ENCODE data around the gene RAB6A. TPM values are rescaled to one million over a fixed set of nuclear protein-coding genes. Genes with fewer than 3 reads are reported as not detected.
A peak's percentile ranks its signal among the peaks of the same experiment; 100 is the strongest.

The RAB6A gene
- total RNA-seq, 1 donor from 2014 or later: 356 TPM

DNA sequence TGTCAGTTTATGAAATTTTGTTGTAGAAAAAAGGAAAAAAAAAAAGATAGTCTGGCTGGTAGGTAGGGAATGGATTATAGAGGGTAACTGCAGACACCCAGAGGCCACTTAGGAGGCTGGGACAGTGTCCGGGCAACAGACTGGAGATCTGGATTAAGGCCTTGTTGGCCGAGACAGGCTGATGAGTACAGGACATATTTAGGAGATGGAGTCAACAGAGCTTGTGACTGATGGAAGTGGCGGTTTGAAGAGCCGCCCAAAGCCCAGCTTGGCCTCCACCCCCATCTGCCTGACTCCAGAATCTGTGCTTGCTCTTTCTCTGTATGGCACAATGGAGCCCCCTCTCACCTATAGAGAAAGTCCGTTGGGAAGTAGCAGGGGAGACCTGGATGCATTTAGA, 106.9 kb downstream of the RAB6A start:
- no peak for DNase-seq

DNA sequence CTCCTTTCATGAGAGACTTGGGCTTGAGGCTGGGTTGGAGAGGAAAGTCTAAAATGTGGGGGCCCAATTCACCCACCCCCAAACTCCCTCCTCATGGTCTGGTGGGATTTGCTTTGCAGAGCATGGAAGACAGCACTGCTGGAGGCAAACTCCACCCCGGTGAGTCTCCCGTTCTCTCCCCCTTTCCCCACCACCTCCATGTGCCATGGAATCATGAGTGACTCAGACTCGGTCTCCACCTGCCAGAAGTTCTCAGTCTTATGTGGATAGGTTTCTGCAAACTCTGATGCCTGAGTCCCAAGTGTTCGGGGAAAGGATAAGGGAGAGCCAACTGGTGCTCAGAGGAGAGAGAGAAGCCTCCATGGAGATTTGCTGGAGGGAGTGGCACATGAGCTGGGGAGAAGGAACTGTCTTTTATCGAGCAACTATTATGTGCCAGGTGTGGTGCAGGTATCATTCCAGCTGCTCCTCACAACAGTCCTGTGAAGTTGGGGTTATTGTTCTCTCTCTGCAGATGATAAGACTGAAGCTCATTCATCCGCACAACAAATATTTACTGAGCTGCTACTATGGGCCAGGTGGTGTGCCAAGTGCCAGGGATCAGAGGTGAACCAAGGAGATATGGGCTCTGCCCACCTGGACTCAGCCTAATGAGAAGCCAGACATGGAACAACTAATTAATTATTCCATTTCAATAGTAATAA, 107.9 kb downstream of the RAB6A start:
- DNase-seq: no peak

DNA sequence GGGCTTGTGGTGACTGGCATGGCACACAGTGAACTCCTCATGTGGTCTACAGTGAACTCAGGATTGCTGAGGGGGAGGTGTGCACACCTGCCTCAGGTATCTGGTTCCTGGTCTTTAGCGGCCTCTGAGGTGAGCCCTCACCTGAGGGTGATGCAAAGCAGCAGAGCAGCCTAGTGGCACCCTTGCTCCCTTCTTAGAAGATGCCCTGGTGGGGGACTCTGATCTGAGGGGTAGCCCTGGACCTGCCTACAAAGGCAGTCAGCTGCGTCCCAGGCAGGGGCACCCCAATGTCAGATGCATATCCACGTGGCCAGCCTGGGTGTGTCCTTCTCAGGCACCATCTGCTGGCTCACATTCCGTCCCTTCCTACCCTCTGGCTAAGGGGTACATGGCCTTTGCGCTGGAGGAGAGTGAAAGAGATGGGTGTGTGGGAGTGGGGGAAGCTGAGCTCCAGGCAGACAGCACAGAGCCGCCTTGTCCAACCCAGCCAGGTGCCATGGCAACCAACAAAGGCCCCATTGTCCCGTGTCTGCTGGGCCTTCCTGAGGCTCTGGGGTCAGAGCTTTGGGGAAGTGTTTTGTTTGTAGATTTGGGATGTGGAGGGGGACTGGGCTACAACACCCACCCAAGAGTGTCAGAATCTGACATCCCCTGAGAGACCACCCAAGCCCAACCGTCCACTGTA, 108.7 kb downstream of the RAB6A start:
- peak; percentile 78 for DNase-seq

DNA sequence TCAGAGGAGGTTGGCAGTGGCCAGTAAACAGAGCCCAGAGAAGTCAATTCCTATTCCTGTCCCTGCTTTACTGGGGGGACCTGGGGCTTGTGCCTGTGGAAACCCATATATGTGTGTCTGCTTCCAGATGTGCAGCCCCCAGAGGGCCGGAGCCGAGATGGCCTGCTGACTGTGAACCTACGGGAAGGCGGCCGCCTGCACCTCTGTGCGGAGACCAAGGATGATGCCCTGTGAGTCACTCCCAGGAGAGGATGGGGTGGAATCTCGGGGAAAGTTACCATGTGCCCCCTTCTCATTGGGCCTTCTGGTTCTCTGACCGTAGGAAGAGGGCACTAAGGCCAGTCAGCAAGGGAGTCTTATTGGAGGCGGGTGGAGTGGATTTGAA, 109.2 kb downstream of the RAB6A start:
- no peak for DNase-seq

DNA sequence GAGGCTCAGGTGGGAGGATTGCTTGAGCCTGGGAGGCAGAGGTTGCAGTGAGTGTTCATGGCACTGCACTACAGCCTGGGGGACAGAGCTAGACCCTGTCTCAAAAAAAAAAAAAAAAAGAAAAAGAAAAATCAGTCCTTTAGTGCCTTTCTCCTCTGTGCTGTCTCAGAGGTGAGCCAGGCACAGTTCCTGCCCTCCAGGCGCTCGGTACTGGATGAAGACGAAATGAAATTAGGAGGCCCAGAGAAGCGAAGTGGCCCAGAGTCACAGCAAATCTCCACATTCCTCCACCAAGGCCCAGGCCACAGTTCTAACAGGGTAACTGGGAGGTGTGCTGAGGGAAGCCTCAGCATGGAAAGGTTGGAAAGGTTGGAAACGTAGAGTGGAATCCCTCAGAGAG, 109.6 kb downstream of the RAB6A start:
- no peak for DNase-seq

DNA sequence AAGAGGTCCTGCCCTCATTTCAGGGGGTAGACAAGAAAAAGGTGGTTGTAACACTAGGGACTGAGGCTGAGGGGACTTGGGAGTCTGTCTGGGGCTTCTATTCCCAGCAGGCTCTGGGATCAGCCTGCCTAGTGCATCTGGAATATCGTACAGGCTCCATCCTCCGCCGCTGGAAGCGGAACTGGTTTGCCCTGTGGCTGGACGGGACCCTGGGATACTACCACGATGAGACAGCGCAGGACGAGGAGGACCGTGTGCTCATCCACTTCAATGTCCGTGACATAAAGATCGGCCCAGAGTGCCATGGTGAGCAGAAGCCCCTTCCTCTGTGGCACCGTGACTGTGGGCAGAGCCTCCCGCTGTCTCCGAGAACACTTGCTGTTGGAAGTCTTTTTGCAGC, 110.5 kb downstream of the RAB6A start:
- DNase-seq: no peak

DNA sequence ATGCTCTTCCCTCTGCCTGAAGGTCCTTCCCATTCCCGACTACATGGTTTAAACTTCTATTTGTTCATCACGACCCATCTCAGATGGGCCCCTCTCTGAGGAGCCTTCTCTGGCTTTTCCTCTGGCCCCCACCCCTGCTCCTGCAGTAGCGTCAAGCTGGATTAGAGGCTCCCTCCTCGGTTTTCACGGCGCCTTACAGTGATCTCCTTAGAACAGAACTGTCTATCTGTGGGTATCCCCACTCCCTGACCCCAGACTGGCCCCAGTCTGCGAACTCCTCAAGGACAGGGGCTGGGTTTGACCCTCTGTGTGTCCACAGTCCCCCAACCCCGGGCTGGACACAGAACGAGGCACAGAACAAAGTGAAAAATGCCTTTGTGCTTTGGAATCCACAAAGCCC, 111.7 kb downstream of the RAB6A start:
- no peak for DNase-seq

DNA sequence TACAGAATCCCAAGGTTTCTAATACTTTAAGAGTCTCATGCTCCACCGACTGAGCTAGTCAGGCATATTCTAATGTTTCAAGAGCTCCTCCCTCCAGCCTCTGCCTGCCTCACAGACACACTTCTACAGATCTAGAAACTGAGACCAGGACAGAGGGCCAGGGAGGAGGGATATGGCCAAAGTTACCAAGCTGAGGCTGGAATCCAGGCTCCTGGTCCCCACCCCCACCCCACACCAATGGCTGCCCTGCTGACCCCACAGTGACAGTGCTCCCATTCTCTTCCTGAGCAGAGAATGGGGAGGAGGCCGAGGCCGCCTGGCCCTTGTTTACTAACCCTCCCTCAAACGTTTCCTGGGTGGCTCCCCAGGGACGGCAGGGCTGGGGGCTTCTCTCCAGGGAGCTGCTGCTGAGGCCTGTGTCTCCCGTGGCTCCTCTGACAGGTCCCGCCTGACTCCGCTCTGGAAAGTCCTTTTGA, 112.3 kb downstream of the RAB6A start:
- DNase-seq: no peak

DNA sequence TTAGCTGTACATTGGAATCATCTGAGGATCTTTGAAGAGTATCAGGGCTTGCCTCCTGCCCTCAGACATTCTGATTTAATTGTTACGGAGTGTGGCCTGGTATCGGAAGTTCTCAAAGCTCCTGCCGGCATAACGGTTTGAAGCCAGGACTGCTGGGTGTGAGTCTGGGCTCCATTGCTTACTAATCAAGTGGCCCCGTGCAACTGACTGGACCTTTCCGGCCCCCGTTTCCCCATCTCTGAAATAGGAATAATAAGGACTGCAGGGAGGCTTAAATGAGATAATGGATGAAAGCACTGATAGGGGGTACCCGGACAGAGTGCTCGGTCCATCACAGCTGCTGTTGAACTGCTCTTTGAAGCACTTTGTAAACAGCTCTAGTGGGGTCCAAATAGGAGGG, 112.8 kb downstream of the RAB6A start:
- DNase-seq: no peak

DNA sequence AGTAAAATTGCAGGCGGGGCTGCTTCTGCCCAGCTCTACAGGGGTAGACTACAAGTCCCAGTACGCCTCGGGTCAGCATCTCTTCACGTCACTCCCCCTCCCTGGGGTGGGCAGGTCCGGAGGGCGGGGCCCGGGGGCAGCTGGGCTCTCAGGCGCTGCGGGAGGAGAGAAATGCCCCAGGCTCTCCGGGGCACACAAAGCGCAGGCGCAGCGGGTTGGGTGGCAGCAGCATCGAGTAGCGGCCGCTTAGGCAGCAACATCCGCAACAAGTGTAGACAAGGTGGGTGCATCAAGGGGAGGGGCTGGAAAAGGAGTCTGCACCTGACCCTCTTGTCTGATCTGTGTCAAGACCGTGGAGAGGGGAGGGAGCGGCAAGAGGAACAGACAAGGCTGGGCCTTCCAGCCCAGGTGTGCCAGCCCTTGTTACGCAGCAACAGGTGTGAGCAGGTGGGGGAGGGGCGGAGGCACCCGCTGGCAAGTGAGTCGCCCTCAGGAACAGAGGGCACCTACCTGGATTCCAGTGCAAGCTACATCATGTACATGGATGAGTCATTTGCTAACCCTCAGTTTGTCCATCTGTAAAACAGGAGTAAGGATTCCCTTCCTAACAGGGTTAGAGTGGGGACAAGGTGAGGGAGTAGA, 113.3 kb downstream of the RAB6A start:
- peak; percentile 88 for DNase-seq

DNA sequence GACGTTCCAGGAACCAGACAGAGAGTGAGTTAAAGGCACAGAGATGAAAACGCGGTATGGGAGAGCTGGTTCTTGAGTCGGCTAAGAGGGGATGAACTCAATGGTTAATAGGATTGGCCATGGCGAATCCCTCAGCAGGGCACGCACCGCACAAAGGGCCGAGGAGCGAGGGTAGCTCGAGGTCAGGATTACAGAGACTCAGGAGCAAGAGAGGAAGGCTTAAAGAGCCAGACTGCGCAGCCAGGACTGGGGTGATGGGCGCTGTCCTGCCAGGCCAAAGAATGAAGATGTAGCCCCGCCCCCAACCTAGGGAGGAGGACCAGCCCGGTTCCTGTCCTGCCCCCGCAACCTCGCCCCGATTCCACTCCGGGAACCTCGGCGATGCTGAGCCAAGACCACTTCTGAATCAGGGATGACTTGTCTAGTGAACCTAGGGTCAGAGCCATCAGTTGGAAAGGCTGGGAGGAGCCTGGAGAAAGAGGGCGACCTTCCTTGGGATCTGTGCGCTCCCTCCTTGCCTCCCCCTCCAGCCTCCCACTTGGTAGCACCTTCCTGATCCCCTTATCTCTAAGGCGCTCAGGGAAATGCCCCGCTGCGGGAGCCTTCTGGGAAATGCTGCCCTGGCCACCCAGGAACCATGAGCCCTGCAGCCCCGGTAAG, 114.8 kb downstream of the RAB6A start, which contains the start of gene PLEKHB1:
TSS of gene PLEKHB1 (plus strand) at position 610 of the 660 bp plus-strand sequence. CDS start at position 638, 28 bp downstream.
- DNase-seq: no peak

DNA sequence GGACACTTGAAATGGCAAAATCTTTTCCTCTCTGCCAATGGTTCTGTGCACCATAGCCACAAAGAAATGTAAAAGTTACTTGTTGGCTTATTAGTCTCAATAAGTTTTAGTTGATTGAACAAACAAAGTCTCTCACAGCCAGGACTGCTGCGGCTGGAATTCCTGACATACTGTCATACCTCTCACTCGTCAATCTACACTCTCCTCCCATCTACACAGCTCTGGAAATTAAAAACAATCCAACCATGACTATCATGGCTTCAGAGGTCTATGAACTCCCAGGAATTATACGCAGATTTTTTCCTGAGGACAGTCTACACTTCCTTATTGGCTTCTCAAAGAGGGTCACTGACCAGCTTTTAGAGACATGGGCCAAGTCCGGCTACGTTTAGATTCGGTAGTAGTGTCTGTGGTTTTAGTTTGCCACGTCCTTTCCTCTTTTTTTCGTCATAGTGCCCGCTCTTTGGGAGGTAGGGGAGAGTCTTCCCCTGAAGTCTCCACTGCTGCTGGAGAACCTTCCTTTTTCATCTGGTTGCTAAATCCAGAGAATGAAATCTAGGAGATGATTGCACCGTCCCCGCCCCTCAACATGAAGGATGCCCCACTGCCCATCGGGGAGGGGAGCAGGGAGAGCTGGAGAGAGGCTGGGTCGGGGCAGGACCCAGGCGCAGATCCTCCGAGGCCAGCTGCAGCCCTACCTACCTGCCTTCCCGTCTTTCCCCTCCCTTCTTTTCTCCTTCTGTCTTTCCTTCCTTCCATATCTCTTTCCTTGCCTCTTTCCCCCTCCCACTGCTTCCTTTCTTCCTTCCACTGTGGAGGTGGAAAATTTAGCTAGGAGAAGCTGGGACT, 115.5 kb downstream of the RAB6A start:
- no peak for DNase-seq

DNA sequence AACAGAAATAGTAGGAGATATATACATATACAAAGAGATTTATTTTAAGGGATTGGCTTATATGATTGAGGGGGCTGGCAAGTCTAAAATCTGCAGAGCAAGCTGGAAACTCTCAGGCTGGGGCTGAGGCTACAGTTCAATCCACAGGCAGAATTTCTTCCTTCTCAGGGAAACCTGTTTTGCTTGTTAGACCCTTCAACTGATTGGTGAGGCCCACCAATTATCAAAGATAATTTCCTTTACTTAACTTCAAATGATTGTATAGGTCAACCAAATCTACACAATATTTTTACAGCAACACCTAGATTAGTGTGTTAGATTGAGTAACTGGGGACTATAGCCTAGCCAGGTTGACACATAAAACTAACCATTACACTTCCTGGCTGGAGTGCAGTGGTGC, 119.2 kb downstream of the RAB6A start:
- DNase-seq: no peak

DNA sequence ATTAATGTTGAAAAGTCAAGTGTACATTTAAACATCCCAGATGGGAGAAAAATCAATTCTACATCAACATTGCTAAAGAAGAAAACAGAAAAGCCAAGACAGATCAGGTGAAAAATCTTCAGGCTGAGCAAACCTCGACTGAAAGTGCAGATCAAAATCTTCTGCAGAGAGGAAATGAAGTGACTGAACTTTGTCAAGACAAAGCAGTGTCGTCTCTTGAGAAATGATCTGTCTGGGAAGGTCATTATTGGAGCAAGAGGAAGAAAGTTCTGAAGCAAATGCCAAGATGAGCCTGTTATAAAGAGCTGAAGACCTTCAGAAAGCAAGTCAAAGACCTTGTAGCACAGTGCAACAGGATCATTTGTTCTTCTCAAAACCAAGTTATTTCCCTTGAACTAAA, 120.3 kb downstream of the RAB6A start:
- no peak for DNase-seq

DNA sequence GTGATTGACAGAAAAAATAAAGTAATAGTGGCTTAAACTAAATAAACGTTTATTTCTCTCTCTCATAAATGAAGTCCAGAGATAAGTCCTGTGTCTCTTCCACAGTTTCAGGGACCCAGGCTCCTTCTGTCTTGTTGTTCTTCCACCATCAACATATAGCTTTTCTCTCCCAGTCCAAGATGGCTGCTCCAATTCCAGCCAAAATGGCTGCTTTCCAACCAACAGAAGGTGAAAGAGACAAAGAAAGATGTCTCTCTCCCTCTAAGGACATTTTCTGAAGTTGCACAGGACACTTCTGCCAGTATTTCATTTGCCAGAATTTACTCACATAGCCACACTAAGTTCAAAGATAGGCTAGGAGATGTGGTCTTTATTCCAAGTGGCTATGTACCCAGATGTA, 123.9 kb downstream of the RAB6A start:
- DNase-seq: no peak

DNA sequence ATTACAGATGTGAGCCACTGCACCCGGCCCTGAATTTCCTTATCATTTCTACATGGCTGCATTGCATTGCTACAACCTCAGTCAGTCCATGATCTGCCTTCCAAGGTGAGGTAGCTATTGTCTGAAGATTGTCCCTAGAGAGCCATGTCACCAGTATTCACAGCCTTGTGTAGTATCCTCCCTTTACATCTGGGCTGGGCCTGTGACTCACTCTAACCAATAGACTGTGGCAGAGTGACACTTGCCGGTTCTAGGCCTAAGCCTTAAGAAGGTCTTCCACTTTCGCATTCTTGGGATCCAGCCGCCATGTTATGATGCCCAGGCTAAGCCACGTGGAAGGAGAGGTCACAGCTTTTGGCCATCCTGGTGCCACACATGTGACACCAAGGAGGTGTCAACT, 124.6 kb downstream of the RAB6A start:
- no peak for DNase-seq

DNA sequence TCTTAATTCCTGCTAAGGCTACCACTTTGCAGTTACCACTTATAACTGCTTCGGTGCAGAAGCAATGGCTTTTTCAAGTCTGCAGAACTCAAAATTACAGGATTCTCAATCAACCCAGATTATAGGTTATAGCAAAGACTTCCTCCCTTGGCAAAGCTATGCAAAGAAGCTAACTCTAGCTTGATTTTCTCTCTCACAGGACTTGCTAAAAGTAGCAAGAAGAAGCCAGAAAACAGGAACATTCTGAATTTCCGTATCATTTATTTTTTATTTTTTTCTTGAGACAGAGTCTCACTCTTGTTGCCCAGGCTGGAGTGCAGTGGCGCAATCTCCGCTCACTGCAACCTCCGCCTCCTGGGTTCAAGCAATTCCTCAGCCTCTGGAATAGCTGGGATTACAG, 125.2 kb downstream of the RAB6A start:
- no peak for DNase-seq

DNA sequence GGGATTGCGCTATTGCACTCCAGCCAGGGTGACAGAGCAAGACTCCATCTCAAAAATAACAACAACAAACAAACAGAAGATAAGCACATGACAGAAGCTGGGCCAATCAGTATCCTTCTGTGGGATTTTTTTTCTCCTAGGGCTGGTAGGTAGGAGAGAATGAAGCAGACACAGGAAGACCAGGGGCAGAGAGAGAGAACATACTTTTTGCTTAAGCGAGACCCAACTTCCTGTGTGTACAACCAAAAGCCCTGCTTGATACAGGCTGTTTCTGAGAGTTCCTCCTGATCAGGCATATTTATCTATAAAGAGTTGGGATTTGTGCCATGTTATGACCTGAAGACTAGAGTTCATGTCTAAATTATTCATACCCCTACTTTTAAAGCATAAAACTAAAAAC, 126.9 kb downstream of the RAB6A start:
- DNase-seq: no peak

DNA sequence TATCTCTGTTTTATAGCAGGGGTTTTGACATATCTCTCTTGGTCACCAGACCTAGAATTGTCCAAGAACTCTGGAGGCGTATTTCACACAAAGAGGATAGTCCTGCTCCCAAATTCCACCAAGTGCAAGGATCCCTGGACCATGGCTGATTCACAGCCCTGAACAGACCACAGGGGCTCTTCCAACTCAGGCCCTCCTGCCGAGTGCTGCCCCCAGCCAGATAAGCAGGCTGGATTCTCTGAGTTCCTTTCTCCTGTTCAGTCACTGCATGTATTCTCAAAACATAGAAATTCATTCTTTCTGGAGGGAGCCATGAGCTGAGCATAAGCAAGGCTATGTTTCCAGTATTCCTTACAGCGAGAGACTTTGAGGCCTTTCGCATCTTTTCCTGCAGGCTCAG, 127.9 kb downstream of the RAB6A start:
- DNase-seq: no peak

DNA sequence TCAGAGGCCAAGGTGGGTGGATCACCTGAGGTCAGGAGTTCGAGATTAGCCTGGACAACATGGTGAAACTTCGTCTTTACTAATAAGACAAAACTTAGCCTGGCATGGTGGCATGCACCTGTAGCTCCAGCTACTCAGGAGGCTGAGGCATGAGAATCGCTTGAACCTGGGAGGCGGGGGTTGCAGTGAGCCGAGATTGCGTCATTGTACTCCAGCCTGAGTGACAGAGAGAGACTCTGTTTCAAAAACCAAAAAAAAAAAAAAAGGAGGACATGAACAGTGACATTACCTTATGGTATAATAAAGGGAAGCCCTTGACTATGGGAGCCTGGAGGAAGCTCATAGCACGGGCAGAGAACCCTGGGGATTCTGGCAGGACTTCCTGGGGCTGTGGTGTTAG, 131.0 kb downstream of the RAB6A start:
- no peak for DNase-seq

DNA sequence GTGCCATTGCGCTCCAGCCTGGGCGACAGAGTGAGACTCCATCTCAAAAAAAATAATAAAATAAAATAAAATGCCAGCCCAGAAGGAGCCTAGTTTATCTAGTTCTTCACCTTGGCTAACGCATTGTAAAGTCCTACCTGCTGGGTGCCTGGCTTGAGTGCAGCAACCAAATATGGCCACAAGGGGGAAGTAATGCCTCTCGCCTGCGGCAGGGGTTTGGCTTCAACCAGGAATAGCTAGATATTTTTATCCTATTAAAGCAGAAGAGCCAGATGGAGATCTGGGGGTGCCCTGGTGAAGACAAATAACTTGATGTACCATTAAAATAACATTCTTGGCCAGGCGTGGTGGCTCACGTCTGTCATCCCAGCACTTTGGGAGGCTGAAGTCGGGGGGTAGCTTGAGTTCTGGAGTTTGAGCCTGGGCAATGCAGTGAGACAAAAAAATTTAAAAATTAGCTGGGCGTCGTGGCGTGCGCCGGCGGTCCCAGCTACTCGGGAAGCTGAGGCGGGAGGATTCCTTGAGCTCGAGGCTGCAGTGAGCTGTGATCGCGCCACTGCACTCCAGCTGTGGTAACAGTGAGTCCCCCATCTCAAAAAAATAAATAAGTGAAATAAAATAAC, 135.1 kb downstream of the RAB6A start:
- peak; percentile 71 for DNase-seq

Data from occipital lobe (tissue), 2 donors.